ENCODE results near the gene CYTH4. TPM values are rescaled to one million over a fixed set of nuclear protein-coding genes. Genes with fewer than 3 reads are reported as not detected.

CYTH4 gene
- total RNA-seq, 1 experiment from 2014 or later = 1.2 TPM

DNA sequence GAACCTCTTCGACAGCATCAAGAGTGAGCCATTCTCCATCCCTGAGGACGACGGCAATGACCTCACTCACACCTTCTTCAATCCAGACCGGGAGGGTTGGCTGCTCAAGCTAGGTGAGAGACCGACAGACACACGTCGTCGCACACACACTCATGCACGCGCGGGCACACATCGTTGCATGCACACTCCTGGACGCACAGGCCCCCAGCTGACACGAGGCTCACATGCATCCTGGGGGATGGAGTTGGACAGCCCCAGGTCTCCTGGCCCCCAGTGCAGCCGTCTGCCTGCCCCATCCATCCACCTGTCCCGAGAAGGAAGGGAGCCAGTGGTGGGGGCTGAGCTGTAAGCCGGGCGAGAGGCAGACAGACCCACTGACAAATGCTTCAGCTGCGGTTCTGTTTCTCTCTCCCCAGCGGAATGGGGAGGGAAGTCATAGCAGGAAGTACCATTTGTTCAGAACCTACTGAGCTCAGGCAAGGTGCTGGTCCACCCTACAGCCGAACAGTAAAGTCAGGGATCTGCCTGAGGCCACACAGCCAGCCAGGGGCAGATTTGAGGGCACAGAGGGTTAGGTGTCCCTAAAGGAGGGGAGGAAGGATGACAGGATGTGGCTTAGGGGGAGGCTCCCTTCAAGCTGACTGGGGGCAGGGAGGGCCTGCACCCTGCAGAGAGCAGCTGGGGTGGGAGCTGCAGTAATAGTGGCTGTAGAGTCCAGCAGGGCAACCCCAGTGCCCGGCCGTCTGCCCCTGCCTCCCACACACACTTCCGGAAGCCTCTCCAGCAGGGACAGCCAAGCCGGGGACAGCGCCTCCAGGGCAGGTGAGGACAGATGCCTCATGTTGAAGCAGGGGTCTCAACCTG, 27.1 kb downstream of the CYTH4 start:
- peak; percentile 79 for DNase-seq (ENCODE audit: low read depth)

DNA sequence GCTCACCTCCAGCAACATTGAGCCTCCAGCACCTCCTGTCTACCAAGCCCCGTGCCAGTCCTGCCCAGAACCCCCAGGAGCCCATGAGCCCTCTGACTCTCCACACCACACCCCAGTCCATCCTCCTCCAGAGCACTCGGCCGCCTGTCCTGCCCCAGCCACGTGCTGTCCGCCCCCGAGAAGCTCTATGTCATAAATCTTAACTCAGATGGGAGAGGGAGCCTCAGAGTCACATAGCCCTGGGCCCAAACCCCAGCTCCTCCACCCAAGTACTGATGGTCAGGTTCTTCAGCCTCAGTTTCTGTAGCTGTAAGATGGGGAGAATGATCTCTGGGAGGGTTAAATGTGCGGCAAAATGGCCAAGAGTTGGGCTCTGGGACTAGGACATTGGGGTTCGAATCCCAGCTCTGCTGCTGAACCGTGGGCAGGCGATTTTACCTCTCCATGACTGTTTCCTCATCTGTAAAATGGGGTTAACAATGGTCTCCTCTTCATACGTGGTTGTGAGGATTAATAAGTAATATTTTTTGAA, 27.8 kb downstream of the CYTH4 start:
- peak; percentile 67 for DNase-seq (ENCODE audit: low read depth)

DNA sequence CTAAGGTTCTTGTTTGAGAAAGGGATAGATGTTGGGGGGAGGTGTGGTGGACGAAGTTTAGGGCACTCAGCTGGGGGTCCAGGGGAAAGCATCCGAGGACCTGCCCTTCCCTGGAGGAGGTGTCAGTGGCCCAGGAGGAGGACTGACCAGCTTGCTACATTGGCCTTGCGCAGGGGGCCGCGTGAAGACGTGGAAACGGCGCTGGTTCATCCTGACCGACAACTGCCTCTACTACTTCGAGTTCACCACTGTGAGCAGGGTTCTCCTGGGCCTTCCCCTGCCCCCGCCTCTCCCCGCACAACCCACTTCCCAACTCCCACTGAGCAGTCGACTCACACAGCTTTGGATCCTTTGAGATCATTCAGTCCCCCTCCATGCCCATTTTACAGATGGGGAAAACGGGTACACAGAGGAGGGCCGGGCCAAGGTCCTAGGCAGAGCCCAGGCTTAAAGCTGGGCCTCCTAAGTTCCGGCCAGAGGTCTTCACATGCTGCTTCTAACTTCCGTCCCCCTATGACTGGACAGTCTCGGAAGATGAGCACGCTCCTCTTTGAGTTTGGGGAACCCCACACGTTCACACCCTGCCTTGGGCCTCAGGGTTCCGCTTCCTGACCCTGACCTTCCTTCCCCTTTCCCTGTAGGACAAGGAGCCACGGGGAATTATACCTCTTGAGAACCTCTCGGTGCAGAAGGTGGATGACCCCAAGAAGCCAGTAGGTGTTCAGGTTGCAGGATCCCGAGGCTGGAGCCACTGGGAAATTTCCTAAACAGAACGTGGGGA, 28.7 kb downstream of the CYTH4 start:
- DNase-seq (ENCODE audit: low read depth) = no peak

GRCh38 chr22:37311761-37312312, 29.5 kb downstream of the CYTH4 start:
- no peak for DNase-seq (ENCODE audit: low read depth)

GRCh38 chr22:37312549-37313183, 30.4 kb downstream of the CYTH4 start:
- no peak for DNase-seq (ENCODE audit: low read depth)

DNA sequence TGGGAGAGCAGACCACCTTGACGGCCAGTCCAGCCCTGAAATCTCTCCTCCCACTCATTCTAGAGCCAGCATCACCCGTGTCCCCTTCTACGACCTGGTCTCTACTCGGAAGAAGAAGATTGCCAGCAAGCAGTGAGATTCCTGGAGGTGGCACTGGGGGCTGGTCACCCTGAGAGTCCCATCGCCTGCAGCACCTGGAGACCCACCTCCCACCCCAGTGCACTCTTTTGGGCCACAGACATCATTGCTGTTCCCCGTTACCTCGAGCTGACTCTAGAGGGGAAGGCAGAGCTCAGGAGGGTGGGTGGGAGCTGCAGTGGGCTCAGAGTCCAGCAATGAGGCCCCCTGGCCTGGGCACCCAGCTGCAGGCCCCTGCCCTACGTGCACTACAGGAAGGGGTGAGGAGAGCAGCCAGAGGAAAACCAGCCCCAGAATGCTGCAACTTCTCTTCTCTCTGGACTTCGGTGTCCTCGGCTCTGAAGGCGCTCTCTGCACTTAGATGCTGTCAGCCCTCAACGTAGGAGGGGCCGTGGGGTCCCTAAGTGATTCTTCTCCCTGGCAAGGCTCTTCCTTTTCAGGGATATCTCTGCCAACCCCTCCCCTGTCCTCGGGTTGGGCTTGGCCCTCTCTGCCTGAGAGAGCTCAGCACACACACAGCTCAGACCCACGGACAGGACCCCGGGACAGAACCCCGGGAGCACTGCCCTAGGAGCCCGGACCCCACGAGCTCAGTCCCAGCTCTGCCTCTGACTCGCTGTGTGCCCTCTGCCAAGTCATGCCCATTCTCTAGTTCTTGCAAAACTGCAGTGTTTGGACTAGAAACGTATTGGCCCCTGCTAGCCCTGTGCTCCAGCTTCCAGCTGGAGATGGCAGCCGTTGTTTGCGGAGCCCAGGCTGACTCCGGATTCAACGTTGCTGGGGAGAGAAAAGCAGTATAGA, 31.3 kb downstream of the CYTH4 start:
- no peak for DNase-seq (ENCODE audit: low read depth)

- no peak for DNase-seq (ENCODE audit: low read depth)
These were observed 32.2 kb downstream of the CYTH4 start for GRCh38 chr22:37314315-37315074.

GRCh38 chr22:37316405-37316804, 34.1 kb downstream of the CYTH4 start:
- DNase-seq (ENCODE audit: low read depth) = no peak

GRCh38 chr22:37316875-37317371, 34.6 kb downstream of the CYTH4 start:
- DNase-seq (ENCODE audit: low read depth) = peak; percentile 78

GRCh38 chr22:37317698-37318210, 35.4 kb downstream of the CYTH4 start:
- no peak for DNase-seq (ENCODE audit: low read depth)

DNA sequence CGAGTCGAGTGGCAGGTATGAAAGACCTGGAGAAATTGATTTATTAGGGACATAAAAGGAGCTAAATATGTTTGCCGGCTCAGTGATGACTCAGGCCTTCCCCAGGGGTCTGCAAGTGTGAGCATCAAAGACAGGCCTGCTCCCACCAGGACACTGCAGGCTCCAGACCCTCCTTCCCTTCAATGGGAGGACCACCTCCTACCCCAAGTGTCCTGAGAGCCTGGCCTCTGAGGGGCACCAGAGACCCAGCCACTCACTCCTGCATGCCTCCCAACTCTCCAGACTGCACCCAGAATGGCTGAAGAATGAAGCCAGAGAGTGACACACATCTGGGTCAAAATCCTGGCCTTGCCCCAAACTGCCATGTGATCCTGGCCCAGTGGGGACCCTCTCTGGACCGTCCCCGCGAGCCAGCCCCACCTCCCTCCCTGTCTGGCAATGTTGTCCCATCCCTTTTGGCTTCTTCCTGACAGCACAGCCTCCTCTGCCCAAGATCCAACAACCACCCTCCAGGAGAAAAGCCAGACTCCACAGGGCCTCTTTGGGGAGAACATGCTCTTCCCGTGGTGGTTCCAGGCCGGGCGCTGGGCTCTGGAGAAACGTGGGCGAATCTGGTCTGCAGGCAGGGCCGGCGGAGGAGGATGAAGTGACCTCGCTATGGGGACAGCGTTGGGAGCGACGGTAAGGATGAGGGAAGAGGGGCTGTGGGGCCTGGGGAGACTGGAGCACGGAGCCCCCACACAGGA, 36.2 kb downstream of the CYTH4 start:
- no peak for DNase-seq (ENCODE audit: low read depth)

GRCh38 chr22:37319469-37319868, 37.2 kb downstream of the CYTH4 start:
- DNase-seq (ENCODE audit: low read depth) = no peak

DNA sequence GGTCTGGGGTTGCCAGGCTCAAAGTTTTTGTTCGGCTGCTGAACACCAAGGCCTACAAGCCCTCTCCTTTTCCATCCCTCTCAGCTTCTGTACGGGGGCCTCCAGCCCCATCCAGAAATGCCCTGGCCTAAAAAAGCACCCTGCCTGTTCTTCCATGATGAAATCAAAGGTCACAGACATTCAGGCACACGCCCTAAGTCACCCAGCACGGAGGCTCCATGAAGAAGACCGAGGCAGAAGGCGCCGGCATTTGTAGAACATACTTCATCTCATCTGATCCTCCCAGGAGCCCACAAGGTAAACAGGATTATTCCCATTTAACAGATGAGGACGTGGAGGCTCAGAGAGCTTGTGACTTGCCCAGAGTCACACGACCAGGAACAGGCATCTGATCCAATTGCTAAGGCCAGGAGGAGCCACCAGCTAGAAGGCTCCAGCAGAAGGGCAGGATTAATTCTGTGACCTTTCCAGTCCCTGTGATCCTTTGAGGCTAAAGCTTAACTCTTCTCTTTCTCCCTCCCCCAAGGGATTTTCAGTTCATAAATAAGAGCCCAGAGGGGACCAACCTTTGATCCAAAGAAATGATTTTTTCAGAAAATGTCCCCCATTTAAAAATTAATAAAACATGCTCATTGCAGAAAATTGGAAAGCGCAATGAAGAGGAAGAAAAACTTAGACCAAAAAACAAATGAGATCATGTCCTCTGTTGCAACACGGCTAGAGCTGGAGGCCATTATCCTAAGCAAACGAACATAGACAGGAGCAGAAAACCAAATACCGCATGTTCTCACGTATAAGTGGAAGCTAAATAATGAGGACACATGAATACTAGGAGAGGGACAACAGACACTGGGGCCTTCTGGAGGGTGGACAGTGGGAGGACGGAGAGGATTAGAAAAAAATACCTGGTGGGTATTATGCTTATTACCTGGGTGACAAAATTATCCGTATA, 38.7 kb downstream of the CYTH4 start:
- no peak for DNase-seq (ENCODE audit: low read depth)

GRCh38 chr22:37324340-37325038, 42.2 kb downstream of the CYTH4 start:
- no peak for DNase-seq (ENCODE audit: low read depth)

DNA sequence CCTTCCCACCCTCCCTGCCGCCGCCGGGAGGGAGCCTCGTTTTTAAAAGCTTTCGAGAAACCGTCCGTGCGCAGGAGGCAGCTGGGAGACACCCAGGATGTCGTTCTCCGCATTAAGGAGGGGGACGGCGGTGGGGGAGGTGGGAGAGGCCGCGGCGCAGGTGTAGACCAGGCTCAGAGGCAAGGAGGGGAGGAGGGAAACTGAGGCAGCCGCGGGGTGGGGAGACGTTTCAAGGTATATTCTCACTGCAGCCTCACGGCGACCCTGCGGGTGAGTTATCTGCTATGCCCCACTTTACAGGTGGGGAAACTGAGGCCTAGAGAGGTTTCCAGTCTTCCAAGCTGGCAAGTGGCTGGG, 42.7 kb downstream of the CYTH4 start:
- no peak for DNase-seq (ENCODE audit: low read depth)

DNA sequence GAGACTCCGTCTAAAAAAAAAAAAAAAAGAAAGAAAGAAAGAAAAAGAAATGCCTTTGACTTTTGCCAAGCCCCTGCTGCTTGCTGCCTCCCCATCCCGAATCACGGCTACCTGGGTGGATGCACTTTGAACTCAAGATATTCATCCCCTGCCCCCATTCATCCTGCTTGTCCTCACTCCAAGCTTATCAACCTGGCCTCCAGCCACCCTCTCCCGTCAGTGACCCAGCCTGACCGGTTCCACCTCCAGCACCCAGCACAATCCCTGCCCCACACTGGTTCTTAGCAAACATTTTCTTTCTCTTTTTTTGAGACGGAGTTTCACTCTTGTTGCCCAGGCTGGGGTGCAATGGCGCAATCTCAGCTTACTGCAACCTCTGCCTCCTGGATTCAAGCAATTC, 44.4 kb downstream of the CYTH4 start:
- DNase-seq (ENCODE audit: low read depth) = no peak

- DNase-seq (ENCODE audit: low read depth) = peak; percentile 88
These were observed 45.7 kb downstream of the CYTH4 start for GRCh38 chr22:37328017-37328416.
